Colon (tissue), 2 donors: ENCODE results near the gene SLC13A3.

Experiments used
- FAIRE-seq: peaks from 2 replicates; lab custom pipeline; 2012; peaks lifted over from hg19 to GRCh38; lab: Jason Lieb, UNC
- donor health status: control.
- donor health status: control.

The SLC13A3 gene

GRCh38 chr20:46554828-46555227 is 96.4 kb downstream of the SLC13A3 start:
- FAIRE-seq, result no peak

GRCh38 chr20:46553926-46554325 is 97.3 kb downstream of the SLC13A3 start:
- no peak for FAIRE-seq

GRCh38 chr20:46552460-46553420 is 98.5 kb downstream of the SLC13A3 start:
- FAIRE-seq, result no peak

- FAIRE-seq, result no peak
Observed at GRCh38 chr20:46551522-46552381, 99.5 kb downstream of the SLC13A3 start.

- FAIRE-seq, result no peak
Observed at GRCh38 chr20:46550461-46550860, 100.8 kb downstream of the SLC13A3 start, which contains the start of gene OCSTAMP. TSS of gene OCSTAMP (minus strand) at chr20:46550654. CDS start at chr20:46550560, 94 bp downstream.

GRCh38 chr20:46549188-46549972 is 101.9 kb downstream of the SLC13A3 start:
- FAIRE-seq, result no peak

GRCh38 chr20:46548688-46549087 is 102.6 kb downstream of the SLC13A3 start:
- FAIRE-seq, result no peak

GRCh38 chr20:46547995-46548394 is 103.3 kb downstream of the SLC13A3 start:
- no peak for FAIRE-seq

GRCh38 chr20:46546936-46547335 is 104.3 kb downstream of the SLC13A3 start:
- FAIRE-seq, result no peak

GRCh38 chr20:46546298-46546697 is 105.0 kb downstream of the SLC13A3 start:
- no peak for FAIRE-seq

GRCh38 chr20:46545827-46546138 is 105.5 kb downstream of the SLC13A3 start:
- FAIRE-seq, result no peak

- no peak for FAIRE-seq
Observed at GRCh38 chr20:46545077-46545826, 106.0 kb downstream of the SLC13A3 start.

GRCh38 chr20:46544576-46544975 is 106.7 kb downstream of the SLC13A3 start:
- FAIRE-seq, result no peak

- no peak for FAIRE-seq
Observed at GRCh38 chr20:46543959-46544358, 107.3 kb downstream of the SLC13A3 start.

- no peak for FAIRE-seq
Observed at GRCh38 chr20:46543033-46543432, 108.2 kb downstream of the SLC13A3 start.

- no peak for FAIRE-seq
Observed at GRCh38 chr20:46541229-46541935, 109.9 kb downstream of the SLC13A3 start.

GRCh38 chr20:46539113-46539512 is 112.1 kb downstream of the SLC13A3 start:
- FAIRE-seq, result no peak

GRCh38 chr20:46530640-46531039 is 120.6 kb downstream of the SLC13A3 start:
- no peak for FAIRE-seq

GRCh38 chr20:46523696-46524328 is 127.4 kb downstream of the SLC13A3 start:
- FAIRE-seq, result no peak

GRCh38 chr20:46523108-46523507 is 128.2 kb downstream of the SLC13A3 start:
- no peak for FAIRE-seq
